OCI-LY7 (cell line): ENCODE results near the gene TERB1.

Experiments used
- CTCF ChIP-seq: fragments of 200-600 bp; sonication (generic); conservative IDR thresholded peaks from 2 replicates; pipeline ENCODE4 v1.5.1; 2014; ENCODE audit warnings: mild to moderate bottlenecking, antibody characterized with exemption, low read length, moderate library complexity, mixed read lengths
- EZH2phosphoT487 ChIP-seq: fragments of 200-600 bp; sonication (generic); IDR thresholded peaks from 2 replicates; pipeline ENCODE4 v1.6.1; 2018; ENCODE audit warnings: low read depth, borderline replicate concordance, mild to moderate bottlenecking, mixed run types, antibody characterized with exemption, low read length, moderate library complexity, mixed read lengths

- TF ChIP-seq CTCF, result no peak
- no peak for TF ChIP-seq EZH2phosphoT487
Observed at GRCh38 chr16:66754211-66754610, 47.2 kb downstream of the TERB1 start.
